Glomerular visceral epithelial cell (primary cell): ENCODE data around the gene KRT20.
"Not testable (repeated sequence)": the region's sequence is repeated elsewhere in the genome, so short reads cannot be mapped to it uniquely, and the experiment has no call there.

ENCODE experiments used
- DNase-seq: peaks from one replicate; pipeline ENCODE4 v3.0.0-alpha.2; 2016; ENCODE audit errors: extremely low spot score

Gene KRT20

GRCh38 chr17:40884708-40885512 lies at the start of gene KRT20:
Gene KRT20, minus strand, starts transcription at chr17:40885242. Its CDS starts 57 bp downstream, at chr17:40885185.
- no peak for DNase-seq

GRCh38 chr17:40932608-40933007 lies 47.6 kb upstream of the KRT20 start:
- peak; percentile 81 for DNase-seq

GRCh38 chr17:40931311-40931710 lies 46.3 kb upstream of the KRT20 start:
- no peak for DNase-seq

GRCh38 chr17:40926341-40926740 lies 41.3 kb upstream of the KRT20 start:
- DNase-seq, result no peak

- peak; percentile 77 for DNase-seq
Measured at GRCh38 chr17:40922239-40922638, 37.2 kb upstream of the KRT20 start.

GRCh38 chr17:40921026-40921425 lies 36.0 kb upstream of the KRT20 start:
- DNase-seq, result no peak

- not testable (repeated sequence) for DNase-seq
Measured at GRCh38 chr17:40917116-40917515, 32.1 kb upstream of the KRT20 start.

GRCh38 chr17:40916366-40916765 lies 31.3 kb upstream of the KRT20 start:
- DNase-seq, result no peak

GRCh38 chr17:40915721-40916256 lies 30.7 kb upstream of the KRT20 start:
- DNase-seq, result peak; percentile 59

- DNase-seq, result peak; percentile 95
Measured at GRCh38 chr17:40915199-40915661, 30.2 kb upstream of the KRT20 start.

GRCh38 chr17:40914075-40914855 lies 29.2 kb upstream of the KRT20 start:
- no peak for DNase-seq

GRCh38 chr17:40912486-40913210 lies 27.6 kb upstream of the KRT20 start:
- no peak for DNase-seq

- no peak for DNase-seq
Measured at GRCh38 chr17:40910441-40910841, 25.4 kb upstream of the KRT20 start.

- DNase-seq, result no peak
Measured at GRCh38 chr17:40909755-40910154, 24.7 kb upstream of the KRT20 start.

- DNase-seq, result peak; percentile 93
Measured at GRCh38 chr17:40909351-40909750, 24.3 kb upstream of the KRT20 start.

- no peak for DNase-seq
Measured at GRCh38 chr17:40906613-40907012, 21.6 kb upstream of the KRT20 start.

GRCh38 chr17:40905370-40905769 lies 20.3 kb upstream of the KRT20 start:
- no peak for DNase-seq

- DNase-seq, result peak; percentile 95
Measured at GRCh38 chr17:40903129-40903847, 18.2 kb upstream of the KRT20 start.

GRCh38 chr17:40902498-40902897 lies 17.5 kb upstream of the KRT20 start:
- DNase-seq, result no peak

GRCh38 chr17:40901981-40902474 lies 17.0 kb upstream of the KRT20 start:
- DNase-seq, result peak; percentile 64

GRCh38 chr17:40900809-40901356 lies 15.8 kb upstream of the KRT20 start:
- no peak for DNase-seq
